MM.1S (cell line): ENCODE data around the gene DLX3.

Experiments
- CTCF ChIP-seq: fragments of 300-600 bp; sonication (generic); IDR thresholded peaks from 2 replicates; pipeline ENCODE4 v1.5.1; 2016; ENCODE audit warnings: antibody characterized with exemption, low read length, mixed read lengths
- EZH2 ChIP-seq: fragments of 300-600 bp; sonication (generic); optimal IDR thresholded peaks from 2 replicates; pipeline ENCODE3; 2017; ENCODE audit warnings: low read depth, mild to moderate bottlenecking, antibody characterized with exemption, low read length, mixed read lengths
- EZH2phosphoT487 ChIP-seq: fragments of 300-600 bp; sonication (generic); IDR thresholded peaks from 2 replicates; pipeline ENCODE4 v1.6.1; 2018; ENCODE audit warnings: antibody characterized with exemption, low read length

GRCh38 chr17:50013079-50013478 lies 18.1 kb upstream of the DLX3 start:
- TF ChIP-seq CTCF (no peak), EZH2 (no peak), EZH2phosphoT487 (no peak)
